ENCODE data around the gene SETD2.

DNA sequence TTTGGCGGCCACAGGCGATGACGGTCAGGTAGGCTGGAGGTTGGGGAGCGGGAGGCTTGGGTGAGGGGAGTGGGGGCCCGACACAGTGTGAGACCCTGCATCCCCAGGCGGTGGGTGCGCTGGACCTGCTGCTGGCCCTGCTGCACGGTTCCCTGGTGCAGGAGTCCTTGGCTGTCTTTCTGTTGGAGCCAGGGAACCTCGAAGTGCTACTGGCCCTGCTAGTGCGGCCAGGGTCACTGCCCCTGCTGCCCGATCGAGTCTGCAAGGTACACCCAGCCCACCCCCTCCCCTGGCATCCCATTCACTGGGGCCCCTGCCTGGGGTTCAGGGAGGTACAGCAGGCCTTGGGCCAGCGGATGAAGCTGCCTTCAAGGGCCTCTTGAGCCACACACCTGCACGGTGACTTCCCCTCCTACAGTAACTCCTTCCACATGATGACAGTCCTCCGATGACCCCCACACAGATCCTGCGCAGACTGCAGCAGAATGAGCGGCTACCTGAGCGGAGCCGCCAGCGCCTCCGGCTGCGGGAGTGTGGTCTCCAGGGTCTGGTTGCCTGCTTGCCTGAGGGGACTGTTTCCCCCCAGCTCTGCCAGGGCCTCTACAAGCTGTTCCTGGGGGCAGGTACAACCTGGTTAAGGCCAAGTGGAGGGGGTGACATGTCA, 164.9 kb downstream of the SETD2 start:
- TF ChIP-seq, protein P1, sequence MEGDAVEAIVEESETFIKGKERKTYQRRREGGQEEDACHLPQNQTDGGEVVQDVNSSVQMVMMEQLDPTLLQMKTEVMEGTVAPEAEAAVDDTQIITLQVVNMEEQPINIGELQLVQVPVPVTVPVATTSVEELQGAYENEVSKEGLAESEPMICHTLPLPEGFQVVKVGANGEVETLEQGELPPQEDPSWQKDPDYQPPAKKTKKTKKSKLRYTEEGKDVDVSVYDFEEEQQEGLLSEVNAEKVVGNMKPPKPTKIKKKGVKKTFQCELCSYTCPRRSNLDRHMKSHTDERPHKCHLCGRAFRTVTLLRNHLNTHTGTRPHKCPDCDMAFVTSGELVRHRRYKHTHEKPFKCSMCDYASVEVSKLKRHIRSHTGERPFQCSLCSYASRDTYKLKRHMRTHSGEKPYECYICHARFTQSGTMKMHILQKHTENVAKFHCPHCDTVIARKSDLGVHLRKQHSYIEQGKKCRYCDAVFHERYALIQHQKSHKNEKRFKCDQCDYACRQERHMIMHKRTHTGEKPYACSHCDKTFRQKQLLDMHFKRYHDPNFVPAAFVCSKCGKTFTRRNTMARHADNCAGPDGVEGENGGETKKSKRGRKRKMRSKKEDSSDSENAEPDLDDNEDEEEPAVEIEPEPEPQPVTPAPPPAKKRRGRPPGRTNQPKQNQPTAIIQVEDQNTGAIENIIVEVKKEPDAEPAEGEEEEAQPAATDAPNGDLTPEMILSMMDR (IDR thresholded peaks at IDR 0.05), result no peak
- TF ChIP-seq POLR2A (IDR thresholded peaks at IDR 0.05), result no peak

All from right lobe of liver (tissue), 4 donors.